HepG2 (cell line): ENCODE measurements around the gene TMEM53. TPM values are rescaled to one million over a fixed set of nuclear protein-coding genes. Genes with fewer than 3 reads are reported as not detected.

Experiments
- AGO1 ChIP-seq: fragments of 200-400 bp; formaldehyde crosslinking; IDR thresholded peaks from 2 replicates; pipeline ENCODE4 v1.6.1; 2017; ENCODE audit warnings: mild to moderate bottlenecking, low read depth, low read length, moderate library complexity; ENCODE audit not compliant: poor library complexity, severe bottlenecking
- CAMTA2 ChIP-seq: sonication (generic); formaldehyde crosslinking; IDR thresholded peaks from 2 replicates; pipeline ENCODE4 v1.4.0; 2020; ENCODE audit warnings: mild to moderate bottlenecking, missing genetic modification reagents, borderline replicate concordance
- CENPBD1 ChIP-seq: sonication (generic); formaldehyde crosslinking; IDR thresholded peaks from 2 replicates; pipeline ENCODE4 v1.8.0; 2022; ENCODE audit warnings: missing genetic modification reagents, low read depth, mild to moderate bottlenecking, borderline replicate concordance
- CTCF ChIP-seq: sonication (generic); formaldehyde crosslinking; IDR thresholded peaks from 2 replicates; pipeline ENCODE4 v1.5.0; 2020; ENCODE audit warnings: mild to moderate bottlenecking, missing genetic modification reagents, moderate library complexity
- KLF15 ChIP-seq: sonication (generic); formaldehyde crosslinking; IDR thresholded peaks from 2 replicates; pipeline ENCODE4 v1.8.1; 2023; ENCODE audit warnings: borderline replicate concordance, mild to moderate bottlenecking, inconsistent platforms, missing genetic modification reagents, mixed read lengths
- NRL ChIP-seq: sonication (generic); formaldehyde crosslinking; IDR thresholded peaks from 2 replicates; pipeline ENCODE4 v1.5.0; 2020; ENCODE audit warnings: missing genetic modification reagents, mild to moderate bottlenecking, moderate library complexity, borderline replicate concordance
- PHF8 ChIP-seq: sonication (generic); formaldehyde crosslinking; IDR thresholded peaks from 2 replicates; pipeline ENCODE4 v1.5.0; 2020; ENCODE audit warnings: missing genetic modification reagents
- POGK ChIP-seq: sonication (generic); formaldehyde crosslinking; conservative IDR thresholded peaks from 2 replicates; pipeline ENCODE4 v1.8.0; 2022; ENCODE audit warnings: mild to moderate bottlenecking, moderate library complexity, missing genetic modification reagents
- POLR2AphosphoS2 ChIP-seq: IDR thresholded peaks from 2 replicates; pipeline ENCODE4 v1.6.1; 2011; ENCODE audit warnings: low read depth, low read length, improper control_type of control experiment
- PRMT3 ChIP-seq: sonication (generic); formaldehyde crosslinking; IDR thresholded peaks from 2 replicates; pipeline ENCODE4 v1.8.1; 2022; ENCODE audit warnings: low read depth, mild to moderate bottlenecking, moderate library complexity, missing genetic modification reagents, borderline replicate concordance
- REPIN1 ChIP-seq: sonication (generic); formaldehyde crosslinking; IDR thresholded peaks from 2 replicates; pipeline ENCODE4 v1.8.0; 2022; ENCODE audit warnings: missing genetic modification reagents, low read depth, mild to moderate bottlenecking, borderline replicate concordance
- SMAD3 ChIP-seq: sonication (generic); formaldehyde crosslinking; IDR thresholded peaks from 2 replicates; pipeline ENCODE4 v1.4.0; 2020; ENCODE audit warnings: missing genetic modification reagents
- TBL1XR1 ChIP-seq: fragments of 150-350 bp; IDR thresholded peaks from 2 replicates; pipeline ENCODE4 v1.6.1; 2014; ENCODE audit warnings: borderline replicate concordance, low read length; ENCODE audit not compliant: partially characterized antibody
- TEF ChIP-seq: sonication (generic); formaldehyde crosslinking; IDR thresholded peaks from 2 replicates; pipeline ENCODE4 v1.5.0; 2020; ENCODE audit warnings: missing genetic modification reagents
- U2AF1 ChIP-seq: fragments of 200-400 bp; formaldehyde crosslinking; optimal IDR thresholded peaks from 2 replicates; pipeline ENCODE3; 2017; ENCODE audit warnings: mild to moderate bottlenecking, low read depth, low read length
- ZC3H13 ChIP-seq: sonication (generic); formaldehyde crosslinking; IDR thresholded peaks from 2 replicates; pipeline ENCODE4 v1.8.1; 2023; ENCODE audit warnings: mild to moderate bottlenecking, missing genetic modification reagents, moderate library complexity
- ZMYM4 ChIP-seq: sonication (generic); formaldehyde crosslinking; IDR thresholded peaks from 2 replicates; pipeline ENCODE4 v1.8.1; 2023; ENCODE audit warnings: mild to moderate bottlenecking, missing genetic modification reagents
- ZNF354B ChIP-seq: sonication (generic); formaldehyde crosslinking; IDR thresholded peaks from 2 replicates; pipeline ENCODE4 v1.8.0; 2022; ENCODE audit warnings: mild to moderate bottlenecking, missing genetic modification reagents
- ZNF431 ChIP-seq: sonication (generic); formaldehyde crosslinking; IDR thresholded peaks from 2 replicates; pipeline ENCODE4 v1.9.0; 2022; ENCODE audit warnings: missing genetic modification reagents, low read depth, mild to moderate bottlenecking, borderline replicate concordance
- ZNF510 ChIP-seq: sonication (generic); formaldehyde crosslinking; IDR thresholded peaks from 2 replicates; pipeline ENCODE4 v1.4.0; 2020; ENCODE audit warnings: low read depth, mild to moderate bottlenecking, missing genetic modification reagents
- ZNF549 ChIP-seq: sonication (generic); formaldehyde crosslinking; IDR thresholded peaks from 2 replicates; pipeline ENCODE4 v1.5.0; 2020; ENCODE audit warnings: missing genetic modification reagents
- ZNF564 ChIP-seq: sonication (generic); formaldehyde crosslinking; IDR thresholded peaks from 2 replicates; pipeline ENCODE4 v1.8.1; 2023; ENCODE audit warnings: mild to moderate bottlenecking, missing genetic modification reagents
- ZNF710 ChIP-seq: sonication (generic); formaldehyde crosslinking; IDR thresholded peaks from 2 replicates; pipeline ENCODE4 v1.5.0; 2020; ENCODE audit warnings: mild to moderate bottlenecking, missing genetic modification reagents, borderline replicate concordance
- ZNF724P ChIP-seq: sonication (generic); formaldehyde crosslinking; IDR thresholded peaks from 2 replicates; pipeline ENCODE4 v1.8.0; 2022; ENCODE audit warnings: missing genetic modification reagents, borderline replicate concordance
- polyA plus RNA-seq, 8 experiments: library from polyadenylated mRNA; depleted of rRNA in 3 of 8; stranded (reverse) in 7 of 8; unstranded in 1 of 8; fragments of >200 nt; fragmentation: Illumina TruSeq in 4 of 8; extraction: Trizol in 4 of 8; gene quantifications; 2 replicates each; pipeline versions ENCODE4 v1.2.1 to v1.2.3, GENCODE V29; 2011 to 2016; ENCODE audit warnings: low read depth in 4 of 8, missing spikeins in 1 of 8, mixed read lengths in 1 of 8; ENCODE audit not compliant: insufficient read depth in 1 of 8
- total RNA-seq, 5 experiments: library from RNA; depleted of rRNA; stranded (reverse); fragments of >200 nt; fragmentation: Illumina TruSeq; extraction: Trizol; gene quantifications; 2 replicates each; pipeline ENCODE4 v1.2.3, GENCODE V29; 2016; ENCODE audit warnings: low read depth in 1 of 5

The TMEM53 gene
- total and polyA plus RNA-seq, 2 of the 13 experiments (the other 11 are each of a cell fraction or from before 2014, with no cell fraction given), result 12.6 to 20.2 TPM

- TF ChIP-seq ZNF710 (CRISPR knock-in tag), result 0 out of 2 replicates have a peak, but pooled peaks have one; percentile 26
- no peak for TF ChIP-seq U2AF1
- no peak for TF ChIP-seq ZNF354B (CRISPR knock-in tag)
- TF ChIP-seq CTCF (CRISPR knock-in tag), result peak; percentile 69
- TF ChIP-seq KLF15 (CRISPR knock-in tag), result no peak
- no peak for TF ChIP-seq TBL1XR1
- peak; percentile 93 for TF ChIP-seq TEF (CRISPR knock-in tag)
- no peak for TF ChIP-seq CAMTA2 (CRISPR knock-in tag)
- no peak for TF ChIP-seq NRL (CRISPR knock-in tag)
- TF ChIP-seq REPIN1, result no peak
- TF ChIP-seq PHF8 (CRISPR knock-in tag), result no peak
- TF ChIP-seq ZNF549, result no peak
- TF ChIP-seq ZNF564, result no peak
- TF ChIP-seq SMAD3, result 0 out of 2 replicates have a peak, but pooled peaks have one; percentile 28
- TF ChIP-seq ZNF510 (CRISPR knock-in tag), result no peak
- TF ChIP-seq AGO1, result no peak
- TF ChIP-seq ZC3H13, result no peak
- TF ChIP-seq POLR2AphosphoS2, result no peak
- no peak for TF ChIP-seq ZNF724P (CRISPR knock-in tag)
- TF ChIP-seq ZNF431 (CRISPR knock-in tag), result no peak
- no peak for TF ChIP-seq CENPBD1 (CRISPR knock-in tag)
- TF ChIP-seq ZMYM4, result no peak
- no peak for TF ChIP-seq POGK
- no peak for TF ChIP-seq PRMT3 (CRISPR knock-in tag)
Measured at GRCh38 chr1:44677201-44677766, 3.0 kb upstream of the TMEM53 start (continued).
